HG02885 (cell line): ENCODE data around the gene DCLK1.

Experiments
- ATAC-seq: cut with Tn5 transposase; IDR thresholded peaks from one replicate; pipeline ENCODE4 v1.9.1; 2021; ENCODE audit warnings: mild to moderate bottlenecking; ENCODE audit not compliant: unreplicated experiment, poor library complexity

The DCLK1 gene

DNA sequence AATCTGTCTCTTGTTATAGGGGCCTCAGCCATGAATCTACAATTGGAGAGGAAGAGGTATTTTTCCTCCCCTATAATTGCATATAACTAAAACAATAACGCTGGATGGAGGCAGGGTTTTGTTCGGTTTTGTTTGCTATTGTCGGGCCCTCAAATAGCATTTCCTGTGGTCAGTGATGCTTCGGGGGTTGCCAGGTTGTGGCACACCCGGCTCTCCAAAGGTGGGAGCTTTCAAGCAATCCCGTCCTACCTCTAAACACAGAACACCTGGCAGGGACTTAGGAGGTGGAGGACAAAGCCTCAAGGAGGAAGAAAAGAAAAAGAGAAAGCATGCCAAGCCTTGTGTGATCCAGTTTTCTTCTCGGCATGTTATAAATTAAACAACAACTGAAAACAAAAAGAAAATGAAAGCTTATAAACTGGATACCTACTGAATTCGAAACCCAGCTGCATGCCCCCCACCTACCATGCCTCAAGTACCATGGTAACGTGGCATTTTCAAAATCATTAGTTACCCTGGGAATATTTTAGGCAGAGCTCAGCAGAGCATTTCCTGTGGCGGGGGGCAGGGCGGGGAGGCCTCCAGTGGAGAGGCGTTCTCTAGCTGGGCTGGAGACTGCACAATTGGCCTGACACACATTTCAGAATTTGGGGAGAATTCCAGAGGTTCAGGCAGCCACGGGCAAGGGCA, 213.8 kb downstream of the DCLK1 start:
- peak; percentile 53 for ATAC-seq

DNA sequence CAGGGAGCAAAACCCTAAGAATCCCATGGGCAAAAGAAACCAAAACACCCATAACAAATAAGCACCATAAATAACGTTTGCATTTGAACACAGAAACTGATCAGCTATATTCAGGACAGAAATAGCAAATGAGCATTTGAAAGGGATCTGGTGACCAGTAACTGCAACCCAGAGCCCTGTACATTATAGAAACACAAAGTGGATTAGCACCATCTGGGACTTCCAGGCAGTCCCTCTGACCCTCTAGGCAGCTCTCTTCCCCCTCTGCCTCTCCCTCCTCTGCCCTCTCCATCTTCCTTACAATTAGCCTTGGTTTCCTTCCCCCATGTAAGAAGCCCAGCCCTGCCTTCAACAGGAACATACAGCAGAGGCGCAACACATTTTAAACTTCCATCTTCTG, 215.0 kb downstream of the DCLK1 start:
- ATAC-seq: no peak

DNA sequence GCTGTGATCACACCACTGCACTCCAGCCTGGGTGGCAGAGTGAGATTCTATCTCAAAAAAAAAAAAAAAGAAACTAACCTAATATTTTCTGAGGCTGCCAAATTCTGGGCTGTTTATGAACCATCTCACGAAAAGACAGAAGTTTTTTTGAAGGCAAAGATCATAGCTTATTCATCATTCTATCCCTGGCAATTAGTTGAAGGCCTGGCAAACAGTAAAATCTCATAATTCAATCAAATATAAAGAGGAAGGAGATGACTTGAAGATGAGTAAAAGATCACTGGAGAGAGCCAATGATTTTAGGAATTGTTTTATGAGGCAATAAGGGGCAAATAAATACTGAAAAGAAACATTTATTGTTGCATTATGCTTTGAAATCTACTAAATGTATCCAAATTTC, 216.5 kb downstream of the DCLK1 start:
- ATAC-seq: no peak

DNA sequence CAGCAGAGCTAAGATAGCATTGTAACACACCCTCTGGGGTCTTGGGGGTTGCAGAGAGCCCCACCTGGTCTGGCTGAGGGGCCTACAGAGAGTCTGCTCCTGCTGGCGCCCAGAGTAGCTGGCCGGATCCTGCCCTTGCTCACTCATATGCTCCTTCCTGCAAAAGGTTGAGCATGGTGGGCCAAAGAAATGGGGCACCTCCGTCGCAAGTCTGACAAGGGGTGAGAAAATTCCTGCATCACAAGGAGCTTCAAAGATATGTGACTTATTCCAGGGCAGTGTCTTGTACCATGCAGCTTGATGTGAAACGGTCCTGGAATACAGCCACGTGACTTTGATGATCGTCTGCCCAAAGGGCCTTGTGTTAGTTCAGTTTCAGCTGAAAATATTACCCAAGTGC, 218.3 kb downstream of the DCLK1 start:
- ATAC-seq: no peak

DNA sequence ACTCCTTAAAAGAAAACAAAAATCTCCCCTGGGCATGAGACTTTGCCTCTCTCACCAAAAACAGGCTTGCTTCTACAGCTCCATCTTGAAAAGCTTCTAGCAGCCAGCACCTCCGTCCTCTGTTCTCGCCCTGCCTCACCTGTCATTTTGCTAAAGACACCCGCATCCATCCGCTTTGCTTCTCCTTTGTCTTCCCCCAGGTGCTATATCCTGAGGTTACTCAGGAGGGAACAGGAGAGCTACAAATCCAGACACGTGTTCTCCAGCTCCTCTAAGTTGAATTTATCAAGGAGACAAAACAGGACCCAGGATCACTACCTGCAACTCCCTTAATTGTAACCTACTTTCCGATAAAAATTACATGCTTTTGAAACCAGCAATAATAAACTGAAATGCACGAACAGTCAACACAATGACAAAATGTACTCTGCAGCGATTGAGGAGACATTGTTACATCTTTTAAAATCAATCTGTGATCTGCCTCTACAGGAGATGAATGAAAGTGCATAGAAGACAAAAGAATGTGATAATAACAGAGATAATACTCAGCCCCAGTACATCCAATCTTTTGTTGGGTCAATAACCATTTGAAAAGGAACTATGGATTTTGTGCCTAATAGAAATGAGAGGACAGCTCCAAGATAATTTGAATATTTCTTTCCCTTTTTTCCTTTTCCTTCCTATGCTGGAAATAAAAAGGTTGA, 221.2 kb downstream of the DCLK1 start:
- no peak for ATAC-seq

DNA sequence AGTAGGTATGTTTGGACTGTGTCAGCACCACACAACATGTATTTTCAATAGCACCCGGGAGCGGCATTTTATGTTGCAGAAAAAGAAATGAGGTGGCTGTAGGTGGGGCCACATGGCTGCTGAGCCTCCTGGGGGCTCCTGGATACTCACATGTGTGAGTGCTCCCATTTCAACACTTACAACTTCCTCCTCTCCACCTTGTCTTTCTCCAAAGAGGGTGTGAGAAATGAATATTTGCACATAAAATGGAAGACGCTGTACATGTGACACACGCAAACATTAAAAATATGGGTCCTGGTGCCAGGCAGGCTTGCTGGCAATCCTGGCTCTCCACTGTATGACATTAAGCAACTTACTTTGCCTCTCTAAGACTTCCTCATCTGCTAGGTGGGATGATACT, 222.1 kb downstream of the DCLK1 start:
- ATAC-seq: no peak

DNA sequence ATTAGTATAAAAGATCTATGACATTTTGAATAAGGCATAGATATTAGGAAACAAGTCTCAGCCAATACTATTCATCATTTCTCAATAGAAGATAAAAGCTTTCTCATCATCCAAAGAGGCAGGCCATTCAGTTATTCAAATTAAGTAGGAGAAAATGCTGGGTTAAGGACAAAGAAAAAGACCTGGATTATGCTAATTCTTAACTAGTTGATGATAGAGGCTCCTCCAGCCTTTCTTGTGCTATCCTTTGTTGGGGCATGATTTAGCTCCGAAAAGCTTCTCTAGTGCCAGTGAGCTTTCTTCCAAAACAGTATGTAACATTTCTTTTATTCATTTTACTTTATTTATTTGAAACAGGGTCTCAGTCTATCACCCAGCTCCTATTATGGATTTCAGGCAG, 223.0 kb downstream of the DCLK1 start:
- no peak for ATAC-seq

DNA sequence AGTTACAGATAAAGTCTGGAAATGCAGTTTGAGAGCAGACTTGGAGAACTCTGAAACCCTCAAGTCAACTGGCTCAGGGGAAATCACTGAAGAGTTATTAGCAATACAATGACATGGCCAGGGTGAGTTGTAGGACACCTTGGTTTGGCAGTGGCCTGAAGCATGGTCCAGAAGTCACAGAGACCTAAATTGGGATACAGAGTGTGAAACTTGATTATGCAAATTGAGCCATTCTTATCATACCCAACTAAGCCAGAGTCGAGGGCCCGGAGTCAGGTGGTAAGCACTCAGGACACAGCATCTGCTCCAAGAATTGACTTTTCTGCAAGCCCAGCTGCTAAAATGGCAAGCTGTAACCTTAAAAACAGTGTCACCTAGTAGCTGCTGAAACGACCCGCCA, 224.5 kb downstream of the DCLK1 start:
- no peak for ATAC-seq

DNA sequence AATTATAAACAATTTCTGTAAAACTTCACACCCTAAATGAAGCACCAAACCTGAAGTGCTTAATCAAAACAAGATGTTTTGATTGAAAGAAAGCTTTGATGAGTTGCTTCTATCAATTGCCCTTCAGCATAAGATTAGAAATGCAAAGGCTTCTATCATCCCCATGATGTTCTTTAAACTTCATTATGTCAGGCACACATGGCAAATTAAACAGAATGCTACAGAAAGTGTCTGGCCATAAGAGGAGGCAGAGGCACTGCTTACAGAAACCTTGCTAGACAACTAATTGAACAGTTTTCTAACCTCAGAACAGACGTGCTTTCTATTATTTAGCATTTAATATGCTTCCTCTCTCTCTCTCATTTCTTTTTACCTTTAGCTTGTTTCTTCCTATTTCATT, 228.1 kb downstream of the DCLK1 start:
- no peak for ATAC-seq

DNA sequence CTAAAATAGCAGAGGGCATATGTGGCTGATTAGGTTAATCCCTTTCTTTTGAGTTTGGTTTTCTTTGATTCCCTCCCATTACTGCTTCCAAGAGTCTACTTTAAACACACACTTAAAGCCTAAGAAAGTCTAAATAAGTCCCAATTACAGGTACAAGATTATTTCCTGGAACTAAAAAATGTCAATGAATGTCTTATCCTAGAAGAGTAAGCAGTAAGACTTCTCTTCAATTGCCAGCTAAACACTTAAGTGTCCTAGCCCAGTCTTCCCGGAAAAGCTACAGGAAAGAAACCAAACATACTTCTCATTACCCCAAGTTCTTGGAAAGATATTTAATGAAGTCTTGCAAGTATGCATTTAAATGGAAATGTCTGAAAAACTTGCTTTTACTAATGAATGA, 233.1 kb downstream of the DCLK1 start:
- ATAC-seq: no peak

DNA sequence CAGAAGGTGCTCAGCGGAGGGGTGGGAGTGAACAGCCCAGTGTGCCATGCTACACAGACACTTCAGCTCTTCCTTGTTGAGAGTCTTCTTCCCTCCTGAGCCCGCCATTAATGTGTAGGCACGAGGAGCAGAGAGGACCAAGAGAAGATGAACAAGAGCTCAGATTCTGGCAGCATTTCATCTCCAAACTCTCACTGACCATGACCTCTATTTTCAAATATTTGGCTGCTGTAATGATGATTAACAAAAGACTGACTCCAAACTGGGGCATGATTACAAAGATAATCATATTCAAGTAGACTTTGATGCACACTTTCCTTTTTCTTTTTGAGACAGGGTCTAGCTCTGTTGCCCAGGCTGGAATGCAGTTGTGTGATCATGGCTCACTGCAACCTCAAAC, 236.5 kb downstream of the DCLK1 start:
- ATAC-seq: no peak

DNA sequence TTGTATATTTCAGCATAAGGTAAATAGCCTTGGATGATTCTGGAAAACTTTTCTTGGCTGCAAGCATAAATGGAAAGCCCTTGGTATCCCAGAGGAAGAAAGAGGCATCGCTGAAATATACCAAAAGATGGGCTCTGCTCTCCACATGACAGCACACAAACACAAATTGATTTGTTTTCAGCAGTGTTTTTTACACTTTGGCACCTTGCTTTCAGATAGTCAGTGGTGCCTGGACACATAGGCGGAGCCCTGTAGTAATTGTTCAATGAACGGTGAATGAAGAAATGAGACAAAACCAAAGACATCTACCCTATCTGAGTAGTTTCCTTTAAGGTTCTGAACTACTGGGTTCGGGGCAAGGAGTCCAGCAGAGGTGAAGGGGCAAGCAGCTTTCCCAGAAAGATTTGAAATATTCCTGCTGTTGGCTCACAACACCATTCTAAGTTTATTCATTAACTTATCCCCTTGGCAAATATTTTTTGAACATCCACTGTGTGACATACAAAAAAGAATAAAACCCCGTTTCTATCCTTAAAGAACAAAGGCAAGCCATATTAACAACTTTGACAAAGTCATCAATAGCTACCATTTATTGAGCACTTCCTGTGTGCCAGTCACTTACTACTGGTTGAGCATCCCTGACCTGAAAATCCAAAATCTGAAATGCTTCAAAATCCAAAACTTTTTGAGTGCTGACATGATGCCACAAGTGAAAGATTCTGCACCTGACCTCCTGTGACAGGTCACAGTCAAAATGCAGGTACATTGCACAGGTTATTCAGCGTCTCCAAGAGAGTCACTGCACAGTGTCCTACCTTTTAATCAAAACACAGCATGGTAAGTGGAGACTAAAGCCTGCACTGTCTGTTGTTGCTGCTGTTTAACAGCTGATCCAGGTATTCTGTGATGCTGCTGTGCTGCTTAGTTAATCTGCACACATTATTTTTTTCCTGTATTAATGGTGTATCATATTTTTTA, 238.1 kb downstream of the DCLK1 start:
- ATAC-seq: no peak

DNA sequence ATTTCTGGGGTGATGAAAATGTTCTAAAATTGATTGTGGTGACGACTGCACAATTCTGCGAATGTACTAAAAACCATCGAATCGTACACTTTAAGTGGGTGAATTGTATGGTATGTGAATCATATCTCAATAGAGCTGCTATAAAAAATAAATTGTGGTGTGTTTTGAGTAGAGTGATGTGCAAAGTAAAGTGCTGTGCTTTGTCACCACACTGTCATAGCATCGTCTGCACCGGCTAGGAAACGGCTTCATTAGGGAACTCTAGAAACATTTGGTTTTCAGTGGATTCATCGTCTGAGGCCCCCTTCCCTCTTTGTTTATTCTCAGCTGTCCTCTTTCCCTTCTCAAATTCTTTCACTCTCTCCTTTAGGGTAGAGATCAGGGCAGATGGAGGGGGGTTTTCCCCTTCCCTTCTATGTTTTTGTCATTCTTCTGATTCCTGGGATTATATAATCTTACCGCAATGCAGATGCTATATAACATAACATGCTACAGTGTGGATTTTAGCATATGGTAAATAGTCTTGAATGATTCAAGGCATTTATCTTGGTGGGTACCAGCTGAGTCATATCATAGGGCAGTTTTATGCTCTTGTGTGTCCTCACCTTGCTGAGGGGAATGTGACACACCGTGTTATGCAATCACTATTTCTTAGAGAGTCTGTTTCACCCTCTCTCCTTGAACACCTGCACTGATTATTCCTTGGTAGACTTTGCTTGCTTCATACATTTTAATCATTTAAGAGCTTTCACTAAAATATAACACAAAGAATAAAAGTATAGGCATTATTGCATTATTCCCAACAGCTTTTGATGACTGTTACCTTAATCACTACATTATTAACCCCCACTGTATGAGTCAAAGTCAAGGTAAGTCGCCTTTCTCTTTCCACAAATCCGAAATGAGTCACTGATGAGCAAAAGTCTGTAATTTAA, 239.4 kb downstream of the DCLK1 start:
- no peak for ATAC-seq

DNA sequence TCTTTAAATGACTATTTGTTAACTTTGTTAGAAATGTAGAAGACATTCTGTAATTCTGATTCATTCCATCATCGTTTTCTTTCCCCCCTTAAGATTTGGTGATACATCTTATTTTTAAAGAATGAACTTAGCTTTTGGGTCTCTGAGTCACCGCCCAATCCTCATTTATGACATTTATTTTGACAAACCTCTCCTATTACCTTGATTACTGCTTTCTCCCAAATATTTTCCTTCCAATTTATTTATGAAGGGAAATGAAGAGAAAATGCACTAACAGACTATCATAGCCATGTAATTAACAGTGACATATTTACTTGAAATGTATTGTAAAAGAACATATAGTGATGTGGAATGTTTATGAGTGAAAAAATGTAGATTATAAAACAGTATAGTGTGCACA, 241.6 kb downstream of the DCLK1 start:
- no peak for ATAC-seq

DNA sequence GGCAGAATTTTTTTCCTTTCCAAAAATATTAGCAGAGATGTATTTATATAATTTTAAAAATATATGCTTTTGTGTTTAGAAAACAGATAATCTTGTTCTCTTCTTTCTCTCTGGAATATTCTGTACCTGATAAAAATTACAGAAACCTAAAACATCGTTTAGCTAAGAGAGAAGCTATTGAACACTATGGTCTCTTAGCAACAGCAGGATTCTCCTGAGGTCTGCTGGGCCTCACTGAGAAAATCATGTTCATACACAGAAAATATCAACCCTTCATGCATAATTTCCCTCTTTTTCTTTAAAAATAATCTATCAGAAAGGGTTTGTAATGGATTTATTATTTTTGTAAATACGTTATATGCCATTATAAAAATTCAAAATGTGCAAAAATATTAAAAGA, 242.2 kb downstream of the DCLK1 start:
- ATAC-seq: no peak

DNA sequence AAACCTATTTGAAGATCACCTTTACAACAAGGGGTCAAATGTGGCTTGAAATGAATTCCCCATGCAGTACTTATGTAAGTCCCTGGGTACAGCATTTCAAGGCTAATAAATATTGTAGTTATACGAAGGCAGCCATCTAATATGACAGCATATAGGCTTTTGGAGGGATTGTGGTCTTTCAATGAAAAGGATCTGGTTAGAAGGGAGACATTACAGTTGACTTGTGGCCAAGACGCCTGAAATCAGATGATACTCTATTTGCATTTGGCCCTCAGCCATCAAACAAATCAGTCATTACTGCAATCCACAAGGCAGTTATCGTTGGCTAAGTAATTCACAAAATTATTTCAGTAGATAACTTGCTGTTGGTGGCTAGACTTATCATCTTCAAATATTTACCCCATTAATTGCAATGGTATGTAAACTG, 242.7 kb downstream of the DCLK1 start:
- no peak for ATAC-seq

DNA sequence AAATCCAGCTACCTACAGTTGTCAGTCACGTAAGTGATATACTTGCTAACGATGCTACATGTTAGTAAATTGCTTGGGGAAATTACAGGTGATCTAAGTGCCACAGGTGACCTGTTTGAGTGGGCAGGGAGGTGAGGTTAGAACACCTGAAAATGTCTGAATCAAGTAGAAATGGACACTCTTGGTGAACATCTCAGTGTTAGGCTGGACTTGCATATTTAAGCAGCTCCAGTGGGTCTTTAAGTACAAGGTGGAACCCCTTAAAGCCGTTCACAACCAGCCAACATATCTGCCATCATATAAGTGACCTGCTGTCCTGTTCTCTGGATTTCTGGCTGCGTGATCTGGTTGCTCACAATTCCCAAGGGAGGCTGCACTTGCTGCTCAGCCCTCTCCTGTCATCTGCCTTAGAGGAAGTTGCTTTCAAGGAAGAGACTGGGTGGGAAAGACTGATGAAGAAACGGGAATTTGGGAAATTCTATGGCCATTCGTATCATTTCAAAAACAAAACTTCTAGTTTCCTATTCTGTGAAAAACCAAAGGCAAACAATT, 244.0 kb downstream of the DCLK1 start:
- no peak for ATAC-seq

DNA sequence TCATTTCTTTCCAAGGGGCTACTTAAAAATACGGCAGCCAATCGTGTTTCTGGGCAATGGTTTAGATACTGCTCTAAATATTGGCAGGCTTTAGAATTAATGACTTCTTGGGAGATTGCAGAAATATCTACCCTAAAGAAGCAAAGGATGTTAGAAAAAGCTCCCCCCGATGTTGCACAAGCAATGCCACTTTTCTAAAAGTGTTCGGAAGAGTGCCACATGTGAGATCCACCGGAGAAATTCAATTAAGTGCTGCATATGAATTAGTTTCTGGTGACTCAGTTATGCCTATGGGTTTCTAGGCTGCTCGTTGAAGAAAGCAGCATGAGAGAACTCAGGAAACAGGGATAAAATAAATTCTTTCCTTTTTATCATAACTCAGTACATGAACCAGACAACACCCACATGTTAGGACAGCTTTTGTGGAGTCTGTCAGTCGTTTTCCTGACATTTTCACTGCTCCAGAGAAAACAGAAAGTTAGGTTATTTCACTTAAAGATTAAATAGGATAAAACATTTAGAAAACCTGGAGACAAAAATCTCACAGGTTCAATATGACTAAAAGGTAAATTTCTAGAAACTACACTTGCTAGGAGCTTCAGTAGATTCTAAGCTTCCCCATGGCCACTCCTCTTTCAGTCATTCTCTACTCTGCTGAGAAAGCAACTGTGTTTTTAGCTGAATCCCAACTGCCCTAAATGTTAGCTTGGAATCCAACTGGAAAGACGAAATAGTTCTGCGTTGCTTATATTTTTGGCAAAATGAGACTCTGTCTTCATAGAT, 244.7 kb downstream of the DCLK1 start:
- ATAC-seq: no peak

DNA sequence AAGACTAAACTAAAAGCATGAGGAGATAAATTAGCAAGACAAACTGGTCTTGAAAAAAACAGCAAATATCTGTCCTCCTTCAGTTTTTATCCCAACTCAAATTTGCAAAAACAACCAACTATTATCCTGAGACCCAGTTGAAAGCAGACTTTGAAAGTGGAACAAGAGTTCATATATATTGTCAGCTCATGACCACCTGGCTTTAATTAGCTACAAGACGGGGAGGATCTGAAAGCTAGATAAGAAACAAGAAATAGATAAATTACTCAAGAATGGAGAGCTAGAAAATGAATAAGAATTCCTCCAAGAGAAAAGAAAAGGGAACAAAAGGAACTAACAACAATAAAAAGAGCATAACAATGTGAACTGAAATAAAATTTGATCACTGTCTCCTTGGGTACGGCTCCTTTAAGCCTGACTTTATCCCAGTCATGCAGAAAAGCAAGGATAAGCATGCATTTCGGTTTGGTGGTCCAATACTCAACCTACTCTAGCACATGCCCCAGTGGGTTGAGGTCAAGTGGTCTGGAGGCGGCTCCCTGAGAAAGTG, 246.9 kb downstream of the DCLK1 start:
- no peak for ATAC-seq
